SK-N-SH (cell line): ENCODE results near the gene KIF1A. TPM values are rescaled to one million over a fixed set of nuclear protein-coding genes. Genes with fewer than 3 reads are reported as not detected.

Experiments
- CTCF ChIA-PET: fragments of 300-600, 350-600 bp; formaldehyde crosslinking; extraction: SDS; loops from one replicate; lab custom pipeline; 2021; lab: Yijun Ruan, JAX
- POLR2A ChIA-PET: fragments of 350-600 bp; sonication (Branson Sonifier 250); formaldehyde crosslinking; extraction: SDS; loops from one replicate; lab custom pipeline; 2020; ENCODE audit warnings: antibody characterized with exemption, inconsistent platforms; lab: Yijun Ruan, JAX
- DNase-seq: peaks from one replicate; pipeline ENCODE4 v3.0.0; 2012
- H2AFZ ChIP-seq: fragments of 200-600 bp; sonication (generic); 2 replicates; pipeline ENCODE4 v1.8.1; 2016; ENCODE audit warnings: antibody characterized with exemption, mild to moderate bottlenecking, low read depth
- H3F3A ChIP-seq: fragments of 200-600 bp; sonication (generic); replicated peaks from 2 replicates; pipeline ENCODE3; 2016; ENCODE audit warnings: antibody characterized with exemption, mild to moderate bottlenecking; ENCODE audit not compliant: insufficient read depth
- H3K27ac ChIP-seq, 2 experiments: fragments of 200-500 bp in 1 of 2; fragments of 200-600 bp in 1 of 2; sonication (Bioruptor generic) in 1 of 2; sonication (generic), shearing (Covaris generic) in 1 of 2; 2 replicates each; pipeline versions ENCODE4 v1.5.1 to v1.6.1; 2014 to 2016; ENCODE audit warnings: low read depth in 2 of 2, inconsistent platforms in 1 of 2, low read length in 1 of 2, mild to moderate bottlenecking in 1 of 2, mixed read lengths in 1 of 2
- H3K27me3 ChIP-seq: fragments of 200-600 bp; sonication (generic), shearing (Covaris generic); 2 replicates; pipeline ENCODE4 v1.6.1; 2016; ENCODE audit warnings: mixed run types; ENCODE audit not compliant: insufficient read depth
- H3K36me3 ChIP-seq, 2 experiments: fragments of 200-500 bp in 1 of 2; fragments of 200-600 bp in 1 of 2; sonication (Bioruptor generic) in 1 of 2; sonication (generic) in 1 of 2; replicated peaks in 1 of 2; 2 replicates each; pipeline versions ENCODE3 to v1.5.1; 2014 to 2016; ENCODE audit warnings: low read length in 1 of 2, mild to moderate bottlenecking in 1 of 2; ENCODE audit not compliant: insufficient read depth in 2 of 2, control insufficient read depth in 1 of 2
- H3K4me1 ChIP-seq, 2 experiments: fragments of 200-500 bp in 1 of 2; fragments of 200-600 bp in 1 of 2; sonication (Bioruptor generic) in 1 of 2; sonication (generic), shearing (Covaris generic) in 1 of 2; 2 replicates each; pipeline versions ENCODE4 v1.5.1 to v1.6.1; 2014 to 2016; ENCODE audit warnings: low read depth in 1 of 2, low read length in 1 of 2, mixed run types in 1 of 2; ENCODE audit not compliant: insufficient read depth in 2 of 2, control insufficient read depth in 1 of 2
- H3K4me2 ChIP-seq: fragments of 200-600 bp; sonication (generic), shearing (Covaris generic); 2 replicates; pipeline ENCODE4 v1.6.1; 2017; ENCODE audit warnings: mixed run types
- H3K4me3 ChIP-seq, 2 experiments: fragments of 200-500 bp in 1 of 2; fragments of 200-600 bp in 1 of 2; sonication (Bioruptor generic) in 1 of 2; sonication (generic), shearing (Covaris generic) in 1 of 2; 2 replicates each; pipeline versions ENCODE4 v1.5.1 to v1.8.1; 2014 to 2016; ENCODE audit warnings: low read depth in 2 of 2, inconsistent platforms in 1 of 2, low read length in 1 of 2, mild to moderate bottlenecking in 1 of 2, mixed read lengths in 1 of 2, moderate library complexity in 1 of 2
- H3K79me2 ChIP-seq: fragments of 200-600 bp; sonication (generic); 2 replicates; pipeline ENCODE4 v1.8.1; 2017; ENCODE audit warnings: mild to moderate bottlenecking; ENCODE audit not compliant: insufficient read depth
- H3K9ac ChIP-seq: fragments of 200-600 bp; sonication (generic); 2 replicates; pipeline ENCODE4 v1.6.1; 2017; ENCODE audit warnings: mixed run types
- H3K9me2 ChIP-seq: fragments of 200-600 bp; sonication (generic); 2 replicates; pipeline ENCODE4 v1.6.1; 2017; ENCODE audit warnings: mixed run types
- H3K9me3 ChIP-seq: fragments of 200-600 bp; sonication (generic); 2 replicates; pipeline ENCODE4 v1.6.1; 2017; ENCODE audit warnings: mixed run types, mild to moderate bottlenecking, moderate library complexity
- H4K20me1 ChIP-seq: fragments of 200-600 bp; sonication (generic); 2 replicates; pipeline ENCODE4 v1.6.1; 2017; ENCODE audit warnings: mild to moderate bottlenecking, mixed run types; ENCODE audit not compliant: insufficient read depth
- CHD2 ChIP-seq: fragments of 150-350 bp; IDR thresholded peaks from 2 replicates; pipeline ENCODE4 v1.6.1; 2018; ENCODE audit warnings: low read length; ENCODE audit not compliant: partially characterized antibody
- CTCF ChIP-seq: fragments of 200-600 bp; sonication (generic); IDR thresholded peaks from 2 replicates; pipeline ENCODE4 v1.6.1; 2017; ENCODE audit warnings: antibody characterized with exemption, mild to moderate bottlenecking, moderate library complexity
- EP300 ChIP-seq, 2 experiments: IDR thresholded peaks; 2 replicates each; pipeline versions ENCODE4 v1.4.0 to v1.6.1; 2012; ENCODE audit warnings: borderline replicate concordance in 1 of 2, low read depth in 1 of 2, low read length in 1 of 2
- FOSL2 ChIP-seq: IDR thresholded peaks from 2 replicates; pipeline ENCODE4 v1.4.0; 2012; ENCODE audit warnings: low read depth, mild to moderate bottlenecking, moderate library complexity, borderline replicate concordance
- FOXJ3 ChIP-seq: sonication (generic); formaldehyde crosslinking; IDR thresholded peaks from 2 replicates; pipeline ENCODE4 v1.5.1; 2020; ENCODE audit warnings: mild to moderate bottlenecking, missing genetic modification reagents
- FOXM1 ChIP-seq: IDR thresholded peaks from 2 replicates; pipeline ENCODE4 v1.4.0; 2012; ENCODE audit warnings: low read depth, mild to moderate bottlenecking
- GATA2 ChIP-seq: sonication (generic); formaldehyde crosslinking; IDR thresholded peaks from 2 replicates; pipeline ENCODE4 v1.5.0; 2020; ENCODE audit warnings: mild to moderate bottlenecking, missing genetic modification reagents
- IRF3 ChIP-seq: fragments of 150-350 bp; IDR thresholded peaks from 2 replicates; pipeline ENCODE4 v1.6.1; 2016; ENCODE audit warnings: mild to moderate bottlenecking, low read depth, low read length
- MAX ChIP-seq: IDR thresholded peaks from 2 replicates; pipeline ENCODE4 v1.4.0; 2012; ENCODE audit warnings: low read depth
- MXI1 ChIP-seq: IDR thresholded peaks from 2 replicates; pipeline ENCODE4 v1.6.1; 2012; ENCODE audit warnings: mild to moderate bottlenecking, low read depth, low read length, improper control_type of control experiment
- NRF1 ChIP-seq: IDR thresholded peaks from 2 replicates; pipeline ENCODE4 v1.6.1; 2012; ENCODE audit warnings: low read depth, mild to moderate bottlenecking, low read length
- RAD21 ChIP-seq: IDR thresholded peaks from 2 replicates; pipeline ENCODE4 v1.6.1; 2012; ENCODE audit warnings: mild to moderate bottlenecking, low read length
- REST ChIP-seq: IDR thresholded peaks from 2 replicates; pipeline ENCODE4 v1.6.1; 2012; ENCODE audit warnings: mild to moderate bottlenecking, low read depth, low read length, moderate library complexity
- TEAD4 ChIP-seq: IDR thresholded peaks from 2 replicates; pipeline ENCODE4 v1.4.0; 2012; ENCODE audit warnings: mild to moderate bottlenecking, borderline replicate concordance; ENCODE audit not compliant: insufficient read depth
- USF2 ChIP-seq: fragments of 150-350 bp; IDR thresholded peaks from 2 replicates; pipeline ENCODE4 v1.6.1; 2017; ENCODE audit warnings: antibody characterized with exemption, low read length, low read depth, borderline replicate concordance
- YY1 ChIP-seq: IDR thresholded peaks from 2 replicates; pipeline ENCODE4 v1.4.0; 2012; ENCODE audit warnings: low read depth, mild to moderate bottlenecking
- WGBS: methylation state at CpG from one replicate; pipeline ENCODE4 v1.1.6; 2017; ENCODE audit warnings: low lambda C conversion rate; 5-methylcytosine and 5-hydroxymethylcytosine counted together
- polyA plus RNA-seq, 3 experiments: library from polyadenylated mRNA; depleted of rRNA; stranded (reverse); fragments of >200 nt; gene quantifications; 2 replicates each; pipeline ENCODE4 v1.2.3, GENCODE V29; 2012

The KIF1A gene
- polyA plus RNA-seq, 1 of the 3 experiments (the other 2 are of a cell fraction) = 0.21 TPM

- no peak overlapping the region for H3K9ac ChIP-seq
- no peaks in the 10 kb centered on the region for H3K9me2 ChIP-seq
- H3K27me3 ChIP-seq = no peaks in the 10 kb centered on the region; the same call in 1 of the 2 replicates
- H3K36me3 ChIP-seq = no peaks in the 10 kb centered on the region
- no peak for TF ChIP-seq MXI1
- no peak for TF ChIP-seq REST
- TF ChIP-seq NRF1 = no peak
- no peak for TF ChIP-seq TEAD4
- no peak for TF ChIP-seq FOSL2
- no peak for TF ChIP-seq RAD21
- TF ChIP-seq CTCF = no peak
- no peak for TF ChIP-seq IRF3
- no peak overlapping the region for H3K4me3 ChIP-seq
- H3K9me3 ChIP-seq = no peaks in the 10 kb centered on the region
- peak; percentile 34 for DNase-seq
- no peaks in the 10 kb centered on the region for H3K79me2 ChIP-seq
- H3K27ac ChIP-seq = no peak overlapping the region
- no peak overlapping the region for H3K4me2 ChIP-seq
- H2AFZ ChIP-seq = no peak overlapping the region
- WGBS = 65% methylated on average over 6 of the region's 20 CpGs
- ChIA-PET POLR2A (no interaction called here), CTCF (interaction anchor here (2.0 kb wide), 1 partner anchor 154 kb away, joined by 6 read pairs; no protein-coding TSS in a partner anchor)
- no peaks in the 10 kb centered on the region for H3K4me1 ChIP-seq
- no peaks in the 10 kb centered on the region for H3F3A ChIP-seq
- H4K20me1 ChIP-seq = no peaks in the 10 kb centered on the region
Observed at GRCh38 chr2:240687045-240687740, 132.8 kb downstream of the KIF1A start.

GRCh38 chr2:240686460-240686859 lies 133.6 kb downstream of the KIF1A start:
- 16% methylated on average over 6 of the region's 6 CpGs for WGBS
- ChIA-PET CTCF (no interaction called here), POLR2A (no interaction called here)
- H3K36me3 ChIP-seq = no peaks in the 10 kb centered on the region
- no peaks in the 10 kb centered on the region for H4K20me1 ChIP-seq
- no peak for DNase-seq
- H3K4me1 ChIP-seq = no peaks in the 10 kb centered on the region
- H3K79me2 ChIP-seq = no peaks in the 10 kb centered on the region
- no peak overlapping the region for H3K27ac ChIP-seq
- no peak overlapping the region for H3K4me2 ChIP-seq
- no peak overlapping the region for H3K4me3 ChIP-seq
- no peaks in the 10 kb centered on the region for H3F3A ChIP-seq
- H3K9me2 ChIP-seq = no peaks in the 10 kb centered on the region
- no peaks in the 10 kb centered on the region; the same call in 1 of the 2 replicates for H3K27me3 ChIP-seq
- no peak overlapping the region for H3K9ac ChIP-seq
- H2AFZ ChIP-seq = no peak overlapping the region
- no peaks in the 10 kb centered on the region for H3K9me3 ChIP-seq
- TF ChIP-seq TEAD4 (no peak), CHD2 (no peak), GATA2 (CRISPR knock-in tag) (no peak), YY1 (no peak), NRF1 (no peak), FOXM1 (no peak), MAX (no peak), EP300 (IDR thresholded peaks at IDR 0.05; ENCODE audit: borderline replicate concordance in 1 of 2, low read depth in 1 of 2, low read length in 1 of 2) (no peak), MXI1 (no peak), FOXJ3 (no peak), USF2 (no peak), IRF3 (no peak), RAD21 (no peak)
